ENCODE measurements around the gene CDYL.
"Not testable (repeated sequence)": the region's sequence is repeated elsewhere in the genome, so short reads cannot be mapped to it uniquely, and the experiment has no call there.

The CDYL gene

DNA sequence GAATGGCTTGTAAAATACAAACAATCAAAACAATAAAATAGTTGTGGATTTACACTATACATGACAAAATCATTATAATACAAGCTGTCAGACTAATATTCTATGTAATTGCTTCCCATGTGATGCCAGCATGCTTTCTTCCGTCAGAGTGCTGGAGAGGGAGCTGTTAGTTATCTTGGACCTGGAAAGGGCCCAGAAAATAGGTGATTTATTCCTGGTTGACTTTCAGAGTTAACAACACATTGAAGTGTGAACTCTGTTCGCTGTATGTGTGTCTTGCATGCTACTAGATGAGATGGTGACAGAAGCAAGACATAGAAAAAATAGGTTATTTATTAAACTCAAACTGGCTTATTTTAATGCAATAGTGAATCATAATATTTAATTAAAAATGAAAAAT is 70.2 kb downstream of the CDYL start:
- DNase-seq (ENCODE audit: low spot score), result no peak

DNA sequence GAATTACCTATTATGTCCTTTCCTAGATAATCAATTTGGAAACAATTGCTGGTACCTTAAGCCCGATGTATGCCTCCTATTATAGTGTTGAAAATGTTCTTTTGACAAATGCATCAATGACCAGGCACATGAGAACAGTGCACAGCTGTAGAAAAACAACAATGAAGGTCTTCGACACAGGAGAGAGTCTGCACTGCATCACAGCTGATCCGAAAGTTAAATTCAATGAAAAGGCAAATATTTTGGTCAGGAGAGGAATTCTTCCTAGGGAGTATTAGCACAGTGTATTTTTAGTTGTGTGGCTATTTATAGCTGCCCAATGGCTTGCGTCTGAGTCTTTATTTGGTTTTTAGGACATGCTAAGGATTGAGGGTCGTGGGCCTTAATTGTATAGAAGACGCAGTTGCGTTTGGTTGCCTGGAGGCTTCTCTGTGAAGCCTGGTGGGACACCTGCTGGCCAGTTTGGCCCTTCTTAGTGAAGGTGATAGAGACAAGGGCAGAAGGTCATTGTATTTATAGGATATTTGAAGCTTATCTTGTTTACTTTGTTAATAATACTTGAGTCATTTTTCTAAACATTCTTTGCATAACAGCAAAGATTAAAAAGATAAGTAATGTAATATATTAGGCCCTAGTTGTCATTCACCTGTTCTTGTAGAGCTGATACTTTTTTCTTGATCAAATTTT is 72.3 kb downstream of the CDYL start:
- DNase-seq (ENCODE audit: low spot score), result no peak

DNA sequence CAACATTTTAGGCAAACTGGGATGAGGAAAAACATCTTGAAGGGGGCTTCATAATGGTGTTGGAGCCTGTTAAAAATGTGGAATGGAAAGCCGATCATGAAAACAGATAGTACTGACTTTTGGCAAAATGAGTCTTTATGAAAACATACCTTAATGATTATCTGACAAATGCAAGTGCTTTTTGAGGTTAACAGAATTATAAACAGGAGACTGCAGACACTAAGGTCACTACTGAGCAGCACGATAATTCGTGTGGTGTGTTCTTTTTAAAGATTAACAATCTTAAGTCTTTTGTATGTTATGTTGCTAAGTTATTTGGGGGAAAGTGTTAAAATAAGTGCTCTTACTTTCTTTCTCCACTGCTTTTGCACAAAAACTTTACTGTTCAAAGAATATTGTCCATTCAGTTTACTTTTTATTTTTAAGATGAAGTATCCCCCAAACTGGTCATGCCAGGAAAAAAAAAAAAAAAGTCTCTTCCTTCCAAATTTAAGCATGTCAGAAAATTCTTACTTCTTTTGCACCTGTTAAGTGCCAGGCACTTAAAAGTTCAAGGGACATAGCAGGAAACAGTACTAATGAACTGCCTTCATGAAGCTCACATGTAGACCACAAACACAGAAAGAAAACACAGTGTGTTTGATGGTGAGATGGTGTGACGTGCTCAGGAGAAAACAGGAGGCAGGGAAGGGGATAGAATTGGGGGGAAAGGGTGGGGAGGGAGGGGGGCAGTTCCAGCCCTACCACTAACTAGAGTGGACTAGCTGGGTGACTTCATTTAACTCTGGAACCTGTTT is 73.2 kb downstream of the CDYL start:
- DNase-seq (ENCODE audit: low spot score), result no peak

DNA sequence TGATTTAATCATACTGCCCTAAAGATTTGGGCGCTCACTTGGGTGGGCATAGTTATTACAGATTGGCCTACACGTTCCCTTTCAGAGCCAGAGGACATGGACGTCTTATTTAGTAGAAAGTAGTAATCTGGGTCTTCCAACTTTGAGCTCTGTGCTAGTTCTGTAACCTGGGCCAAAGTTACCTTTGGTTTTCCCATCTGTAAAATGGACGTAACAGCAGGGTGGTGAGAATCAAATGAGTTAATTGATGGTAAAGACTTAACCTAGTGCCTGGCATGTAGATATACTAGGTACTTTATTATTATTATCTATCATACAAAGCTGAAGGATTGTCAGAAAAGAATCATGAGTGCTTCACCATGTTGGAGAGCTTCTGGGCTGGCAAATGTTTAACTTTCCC is 74.8 kb downstream of the CDYL start:
- no peak for DNase-seq (ENCODE audit: low spot score)

DNA sequence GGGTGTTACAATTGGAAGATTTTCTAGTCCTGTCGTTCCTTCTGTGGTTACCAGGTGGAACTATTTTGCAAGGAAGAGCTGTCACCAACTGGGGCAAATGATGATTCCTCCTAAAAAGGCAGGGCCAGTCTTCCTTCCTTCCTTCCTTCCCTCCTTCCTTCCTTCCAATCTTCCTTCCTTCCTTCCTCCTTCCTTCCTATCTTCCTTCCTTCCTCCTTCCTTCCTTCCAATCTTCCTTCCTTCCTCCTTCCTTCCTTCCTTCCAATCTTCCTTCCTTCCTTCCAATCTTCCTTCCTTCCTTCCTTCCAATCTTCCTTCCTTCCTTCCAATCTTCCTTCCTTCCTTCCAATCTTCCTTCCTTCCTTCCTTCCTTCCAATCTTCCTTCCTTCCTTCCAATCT is 76.0 kb downstream of the CDYL start:
- not testable (repeated sequence) for DNase-seq (ENCODE audit: low spot score)

DNA sequence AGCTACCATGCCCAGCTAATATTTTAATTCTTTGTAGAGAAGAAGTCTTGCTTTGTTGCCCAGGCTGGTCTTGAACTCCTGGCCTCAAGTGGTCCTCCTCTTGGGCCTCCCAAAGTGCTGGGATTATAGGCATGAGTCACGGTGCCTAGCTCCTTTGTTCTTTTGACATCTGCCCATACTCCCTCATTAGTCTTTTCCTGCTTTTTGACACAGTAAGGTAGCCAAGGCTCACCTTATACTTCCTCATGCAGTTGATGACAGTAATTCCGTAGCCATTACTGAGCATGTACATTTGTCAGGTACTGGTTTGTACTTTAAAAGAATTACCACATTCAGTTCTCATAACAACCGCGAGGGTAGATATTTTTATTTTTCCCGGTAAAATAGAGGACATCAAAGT is 76.7 kb downstream of the CDYL start:
- no peak for DNase-seq (ENCODE audit: low spot score)

DNA sequence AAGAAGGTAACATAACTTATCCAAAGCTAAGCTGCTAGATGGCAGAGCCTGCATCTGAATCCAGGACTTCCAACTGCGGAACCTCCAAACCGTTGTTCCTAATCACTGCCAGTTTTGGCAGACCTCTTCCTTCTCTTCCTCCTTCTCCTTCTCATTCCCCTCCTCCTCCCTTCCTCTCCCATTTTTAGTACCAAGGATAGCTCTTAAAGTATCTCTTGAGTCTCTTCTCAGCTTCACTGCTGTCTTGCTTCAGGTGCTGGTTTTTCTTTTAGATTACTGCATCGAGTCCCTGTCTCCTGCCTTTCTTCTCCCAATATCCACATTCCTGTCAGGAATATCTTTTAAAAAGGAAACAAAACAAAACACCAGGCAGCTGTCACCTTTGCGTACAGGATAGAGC is 77.1 kb downstream of the CDYL start:
- DNase-seq (ENCODE audit: low spot score), result no peak

DNA sequence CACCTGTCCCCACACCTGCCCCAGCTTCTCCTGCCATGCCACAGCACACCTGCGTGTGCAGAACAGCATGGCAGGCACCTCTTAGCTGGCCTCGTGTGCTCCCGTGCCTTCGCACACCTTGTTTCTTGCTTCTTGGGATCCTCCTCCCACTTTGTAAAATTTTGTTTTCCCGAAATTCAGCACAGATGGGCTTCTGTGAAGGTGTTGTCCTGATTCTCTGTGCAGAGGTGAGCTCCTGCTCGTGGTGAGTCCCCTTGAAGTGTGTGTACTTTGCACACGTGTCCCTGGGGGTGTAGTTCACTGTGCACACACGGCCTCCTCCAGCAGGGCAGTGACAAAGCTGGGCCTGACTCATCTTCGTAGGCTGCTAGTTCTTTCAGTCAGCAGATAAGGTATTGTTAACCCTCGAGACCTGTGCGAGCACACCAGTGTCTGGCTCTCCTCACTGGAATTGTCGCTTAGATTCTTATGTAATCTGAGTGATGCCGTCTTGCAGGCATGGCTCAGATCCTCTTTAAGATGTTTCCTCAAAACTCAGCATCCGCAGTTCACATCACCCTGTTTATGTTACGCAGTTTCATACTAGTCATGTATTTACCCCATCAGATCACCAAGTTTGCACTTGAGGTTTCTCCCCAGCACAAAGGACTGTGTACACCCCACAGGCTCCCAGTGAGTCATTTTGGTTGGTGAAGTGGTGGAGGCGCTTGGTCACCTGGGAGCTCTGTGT is 77.7 kb downstream of the CDYL start:
- no peak for DNase-seq (ENCODE audit: low spot score)

DNA sequence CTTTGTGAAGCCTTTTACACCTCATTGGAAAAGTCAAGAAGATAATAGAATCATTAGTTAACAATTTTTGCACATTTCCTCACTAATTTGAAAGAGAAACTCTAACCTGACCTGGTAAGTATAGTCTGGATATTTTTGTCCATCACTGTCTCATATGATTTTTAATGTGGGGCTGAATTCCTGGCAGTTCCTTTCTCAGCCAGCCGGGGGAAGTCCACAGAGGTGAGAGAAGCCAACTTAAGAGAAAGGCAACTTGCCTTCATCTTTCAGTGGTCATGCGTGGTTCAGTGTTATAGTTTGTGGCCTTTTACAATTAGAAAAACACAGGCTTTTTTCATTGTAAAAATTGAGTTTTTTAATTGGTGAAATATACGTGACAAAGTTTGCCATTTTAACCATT is 80.6 kb downstream of the CDYL start:
- no peak for DNase-seq (ENCODE audit: low spot score)

DNA sequence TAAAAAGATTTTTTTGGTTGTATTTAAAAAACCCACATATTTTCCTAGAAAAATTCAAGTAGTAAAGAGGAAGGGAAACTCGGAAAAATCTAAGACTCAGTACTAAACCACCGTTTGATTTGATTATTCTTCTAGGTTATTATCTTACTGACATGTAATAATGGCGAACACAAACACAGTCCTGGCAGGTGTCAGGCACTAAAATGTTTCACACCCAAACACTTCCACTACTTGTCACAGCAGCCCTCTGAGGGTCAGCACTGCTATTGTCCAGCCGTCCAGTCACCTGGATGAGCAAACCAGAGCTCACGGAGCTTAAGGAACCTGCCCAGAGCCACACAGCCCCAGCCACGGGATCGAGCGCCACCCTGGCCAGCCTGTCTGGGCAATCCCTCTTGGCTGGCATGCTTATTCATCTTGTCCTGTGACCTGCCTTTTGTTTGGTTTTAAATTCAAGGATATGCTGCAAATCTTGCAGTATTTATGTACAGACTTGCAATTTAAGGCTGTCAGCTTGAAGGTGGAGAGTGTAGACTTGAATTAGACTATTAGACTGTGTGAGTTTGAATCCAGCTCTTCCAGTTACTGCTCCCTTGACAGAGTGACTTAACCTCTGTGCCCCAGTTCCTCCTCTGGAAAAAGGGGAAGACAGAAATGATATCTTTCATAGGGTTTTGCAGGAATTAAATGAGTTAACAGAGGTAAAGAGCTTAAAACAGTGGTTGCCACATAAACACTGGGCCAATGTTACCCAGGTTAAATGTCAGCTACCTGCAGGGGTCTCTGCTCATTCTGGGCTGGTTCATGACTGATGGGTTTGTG is 82.2 kb downstream of the CDYL start:
- no peak for DNase-seq (ENCODE audit: low spot score)

DNA sequence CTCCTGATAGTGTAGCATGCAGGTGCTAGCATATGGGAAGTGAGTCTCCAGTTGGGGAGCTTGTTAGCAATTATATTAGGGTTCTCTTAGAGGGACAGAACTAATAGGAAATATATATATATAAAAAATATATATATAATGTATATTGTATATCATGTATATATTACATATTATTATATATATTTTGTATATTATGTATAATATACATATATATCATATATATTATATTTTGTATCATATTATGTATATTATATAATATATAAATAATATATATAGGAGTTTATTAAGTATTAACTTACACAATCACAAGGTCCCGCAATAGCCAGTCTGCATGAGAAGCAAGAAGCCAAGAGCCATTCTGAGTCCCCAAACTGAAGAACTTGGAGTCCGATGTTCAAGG is 84.2 kb downstream of the CDYL start:
- no peak for DNase-seq (ENCODE audit: low spot score)

DNA sequence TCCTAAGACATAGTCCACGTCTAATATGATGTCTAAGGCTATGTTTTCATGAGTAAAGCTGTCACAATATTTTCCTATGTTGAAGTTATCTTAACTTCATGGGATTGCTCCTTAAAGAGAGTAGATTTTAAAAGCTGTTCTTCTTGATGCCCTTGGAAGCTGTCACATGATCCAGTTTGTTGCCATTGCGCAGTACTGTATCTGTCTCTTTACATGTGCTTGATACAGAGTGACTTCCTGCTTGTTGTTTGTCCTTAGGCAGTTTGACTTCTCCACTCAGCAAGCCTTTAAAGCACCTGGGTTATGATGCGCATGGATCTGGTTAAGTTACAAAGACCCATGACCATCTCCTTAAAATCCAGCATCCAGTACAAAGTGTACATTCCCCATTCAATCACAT is 85.4 kb downstream of the CDYL start:
- DNase-seq (ENCODE audit: low spot score), result no peak

DNA sequence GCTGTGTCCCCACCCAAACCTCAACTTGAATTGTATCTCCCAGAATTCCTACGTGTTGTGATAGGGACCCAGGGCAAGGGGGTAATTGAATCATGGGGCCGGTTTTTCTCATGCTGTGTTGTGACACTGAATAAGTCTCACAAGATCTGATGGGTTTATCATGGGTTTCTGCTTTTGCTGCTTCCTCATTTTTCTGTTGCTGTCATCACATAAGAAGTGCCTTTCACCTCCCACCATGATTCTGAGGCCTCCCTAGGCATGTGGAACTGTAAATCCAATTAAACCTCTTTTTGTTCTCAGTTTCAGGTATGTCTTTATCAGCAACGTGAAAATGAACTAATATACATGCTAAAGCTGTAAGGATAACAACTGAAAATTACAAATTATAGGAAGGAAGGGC is 88.3 kb downstream of the CDYL start:
- DNase-seq (ENCODE audit: low spot score), result no peak

DNA sequence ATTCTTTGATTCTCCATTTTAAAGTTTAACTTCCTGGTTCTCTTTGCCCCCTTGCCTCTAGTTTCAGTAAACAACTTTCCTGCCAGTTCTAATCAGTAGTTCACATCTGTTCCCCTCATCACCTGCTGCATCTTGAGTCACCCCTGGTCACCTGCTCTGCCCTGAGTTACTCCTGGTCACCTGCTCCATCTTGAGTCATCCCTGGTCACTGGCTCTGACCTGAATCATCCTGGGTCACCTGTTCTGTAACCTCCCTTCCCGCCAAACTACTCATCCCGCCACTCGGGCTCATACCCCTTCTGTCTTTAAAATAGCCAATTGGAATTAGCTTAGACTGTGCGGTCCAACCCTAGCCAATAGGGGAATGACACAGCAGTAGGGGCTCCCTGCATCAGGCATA is 88.8 kb downstream of the CDYL start:
- not testable (repeated sequence) for DNase-seq (ENCODE audit: low spot score)

DNA sequence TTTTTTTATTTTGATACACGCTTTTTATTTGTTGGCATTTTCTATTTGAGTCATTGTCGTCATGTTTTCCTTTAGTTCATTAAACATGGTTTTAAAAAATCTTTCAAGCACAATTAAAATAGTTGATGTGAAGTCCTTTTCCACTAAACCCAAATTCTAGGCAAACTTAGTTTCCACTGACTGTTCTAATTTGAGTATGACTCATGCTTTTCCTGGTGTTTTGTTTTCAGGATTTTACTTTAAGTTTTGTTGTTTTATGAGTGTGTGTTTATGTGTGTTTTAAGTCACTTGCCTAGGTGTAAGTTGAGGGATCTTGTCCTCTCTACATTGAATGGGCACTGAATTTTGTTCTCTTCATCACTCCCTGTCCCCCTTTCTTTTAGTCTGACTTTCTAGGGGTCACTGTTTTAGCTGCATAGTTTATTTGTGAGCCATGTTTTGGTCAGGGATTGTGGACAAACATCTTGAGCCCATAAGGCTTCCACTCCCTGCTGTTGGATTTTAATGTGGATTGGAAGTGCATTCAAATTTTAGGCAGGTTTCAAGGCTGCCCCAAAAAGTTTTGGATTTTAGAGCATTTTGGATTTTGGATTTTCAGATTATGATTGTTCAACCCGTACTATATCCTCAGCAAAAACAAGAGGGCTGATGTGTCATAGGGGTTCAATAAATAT is 94.8 kb downstream of the CDYL start:
- DNase-seq (ENCODE audit: low spot score), result no peak

DNA sequence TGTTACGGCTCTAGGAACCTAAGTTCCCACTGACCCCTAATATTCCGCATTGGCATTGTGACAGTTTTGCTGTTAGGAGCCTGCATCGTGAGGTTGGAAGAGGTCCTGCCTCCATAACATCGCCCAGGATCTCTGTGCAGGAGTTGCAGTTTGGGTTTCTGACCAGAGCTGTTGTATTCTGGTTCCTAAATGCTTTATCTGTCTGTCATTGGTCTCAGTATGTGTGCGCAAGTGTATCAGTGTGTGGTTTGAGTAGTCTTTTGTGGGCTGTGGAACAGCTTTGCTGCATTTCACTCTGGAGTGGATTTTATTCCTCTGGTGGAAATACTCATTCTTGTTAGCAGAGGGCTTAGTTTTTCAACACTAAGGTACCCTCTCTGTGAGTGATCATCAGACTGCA is 95.6 kb downstream of the CDYL start:
- DNase-seq (ENCODE audit: low spot score), result no peak

DNA sequence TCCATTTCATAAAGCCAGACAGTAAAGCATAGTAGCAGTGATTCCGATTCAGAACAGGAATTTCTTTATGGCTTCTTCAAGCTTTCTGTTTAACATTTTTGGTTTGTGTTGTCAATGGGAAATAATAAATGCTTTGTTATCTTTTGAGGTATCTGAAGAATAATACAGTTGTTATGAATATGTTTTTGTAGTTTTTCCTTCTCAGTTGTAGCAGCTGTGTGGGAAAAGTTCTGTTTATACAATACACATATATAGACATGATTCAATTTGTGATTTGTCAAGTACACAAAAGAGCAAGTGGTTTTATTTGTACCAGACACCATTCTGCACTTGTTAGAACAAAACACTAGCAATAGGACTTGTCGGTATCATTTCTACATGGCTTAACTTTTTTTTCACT is 96.6 kb downstream of the CDYL start:
- no peak for DNase-seq (ENCODE audit: low spot score)

DNA sequence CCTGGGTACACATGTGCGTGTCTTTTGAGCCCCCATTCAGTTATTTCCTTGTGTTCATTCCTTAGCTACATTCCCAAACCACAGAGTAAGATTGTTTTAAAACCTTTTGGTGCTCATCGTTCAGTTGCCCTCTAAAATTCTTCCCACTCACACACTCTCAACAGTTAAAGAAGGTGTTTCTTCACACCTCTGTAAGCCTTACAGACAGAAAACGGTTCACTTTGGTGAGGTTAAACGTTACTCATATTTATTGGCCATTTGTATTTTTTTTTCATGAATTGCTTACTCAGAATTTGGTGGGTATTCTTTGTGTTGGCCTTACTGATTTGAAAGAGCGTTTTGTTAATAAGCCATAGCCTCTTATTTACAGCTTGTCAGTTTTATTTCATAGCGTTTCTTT is 97.7 kb downstream of the CDYL start:
- DNase-seq (ENCODE audit: low spot score), result no peak

DNA sequence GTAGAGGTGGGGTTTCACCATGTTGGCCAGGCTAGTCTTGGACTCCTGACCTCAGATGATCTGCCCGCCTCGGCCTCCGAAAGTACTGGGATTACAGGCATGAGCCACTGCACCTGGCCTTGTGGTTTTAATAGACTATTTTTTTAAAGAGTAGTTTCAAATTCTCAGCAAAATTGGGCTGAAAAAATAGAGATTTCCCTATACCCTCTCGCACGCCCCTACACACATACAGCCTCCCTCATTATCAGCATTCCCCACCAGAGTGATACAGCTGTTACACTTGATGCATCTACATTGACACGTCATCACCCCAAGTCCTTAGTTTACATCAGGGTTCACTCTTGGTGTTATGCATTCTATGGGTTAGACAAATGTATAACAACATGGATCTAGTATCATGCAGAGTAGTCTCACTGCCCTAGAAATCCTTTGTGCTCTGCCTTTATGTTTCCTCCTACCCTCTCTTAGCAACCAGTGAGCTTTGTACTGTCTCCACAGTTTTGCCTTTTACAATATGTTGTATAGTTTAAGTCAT is 103.6 kb downstream of the CDYL start:
- no peak for DNase-seq (ENCODE audit: low spot score)

DNA sequence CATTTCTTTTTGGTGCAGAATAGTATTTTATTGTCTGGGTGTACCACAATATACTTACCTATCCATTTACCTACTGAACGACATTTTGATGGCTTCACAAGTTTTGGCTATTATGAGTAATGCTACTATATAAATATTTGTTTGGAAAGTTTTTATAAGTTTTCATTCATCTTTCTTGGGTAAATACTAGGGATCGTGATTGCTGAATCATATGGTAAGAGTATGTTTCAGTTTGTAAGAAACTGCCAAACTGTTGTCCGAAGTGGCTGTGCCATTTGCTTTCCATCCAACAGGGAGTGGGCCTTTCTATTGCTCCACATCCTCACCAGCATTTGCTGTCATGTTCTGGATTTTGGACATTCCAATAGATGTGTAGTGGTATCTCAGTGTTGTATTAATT is 104.2 kb downstream of the CDYL start:
- DNase-seq (ENCODE audit: low spot score), result no peak

DNA sequence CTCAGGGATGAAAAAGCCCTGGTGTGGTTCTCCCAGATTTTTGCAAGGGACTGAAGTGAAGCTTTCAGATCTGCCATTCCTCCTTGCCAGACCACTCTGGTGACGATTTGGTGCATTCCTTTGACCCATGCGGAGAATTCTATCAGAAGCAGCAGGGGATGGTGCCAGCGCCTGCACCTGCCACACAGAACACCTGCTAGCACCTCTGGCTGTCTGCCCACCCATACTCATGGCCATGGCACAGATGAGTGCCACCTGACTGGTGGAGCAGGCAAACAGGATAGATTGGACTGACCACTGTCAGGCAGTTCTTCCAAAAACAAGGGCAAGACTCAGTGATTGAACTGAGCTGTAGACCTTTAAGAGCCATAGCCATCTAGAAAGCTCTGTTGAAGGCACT is 107.1 kb downstream of the CDYL start:
- no peak for DNase-seq (ENCODE audit: low spot score)

Measured in Ammon's horn (tissue), 1 donor.